ENCODE data around the gene IGF2R. TPM values are rescaled to one million over a fixed set of nuclear protein-coding genes. Genes with fewer than 3 reads are reported as not detected.

The IGF2R gene
- polyA plus RNA-seq, 2 donors = 12.9 to 15.0 TPM

GRCh38 chr6:160054913-160055312 lies 86.0 kb downstream of the IGF2R start:
- Histone ChIP-seq H3K36me3 (ENCODE audit: control insufficient read depth in 2 of 2, insufficient read depth in 2 of 2, low read length in 1 of 2) (peaks cover 24 to 55% of the 10 kb centered on the region in 2 donors), H3K4me1 (ENCODE audit: control insufficient read depth in 2 of 2, insufficient read depth in 2 of 2, low read length in 1 of 2) (no peaks in the 10 kb centered on the region), H3K9me3 (ENCODE audit: control insufficient read depth in 2 of 2, insufficient read depth in 1 of 2, low read depth in 1 of 2, low read length in 1 of 2) (no peaks in the 10 kb centered on the region), H3K27me3 (ENCODE audit: control insufficient read depth in 1 of 2, insufficient read depth in 2 of 2, low read length in 2 of 2) (no peaks in the 10 kb centered on the region), H3K4me3 (ENCODE audit: low read depth in 1 of 2, low read length in 2 of 2) (no peak overlapping the region), H3K27ac (ENCODE audit: low read depth in 2 of 2, low read length in 1 of 2) (no peak overlapping the region)
- 95 to 98% methylated on average over 7 of the region's 7 CpGs for WGBS, 2 donors

- H3K27ac ChIP-seq (ENCODE audit: low read depth in 2 of 2, low read length in 1 of 2) = no peak overlapping the region
- WGBS, 2 donors = 89 to 94% methylated on average over 5 of the region's 5 CpGs
- no peaks in the 10 kb centered on the region for H3K4me1 ChIP-seq (ENCODE audit: control insufficient read depth in 2 of 2, insufficient read depth in 2 of 2, low read length in 1 of 2)
- H3K36me3 ChIP-seq (ENCODE audit: control insufficient read depth in 2 of 2, insufficient read depth in 2 of 2, low read length in 1 of 2) = peaks cover 24 to 55% of the 10 kb centered on the region in 2 donors
- no peaks in the 10 kb centered on the region for H3K27me3 ChIP-seq (ENCODE audit: control insufficient read depth in 1 of 2, insufficient read depth in 2 of 2, low read length in 2 of 2)
- H3K4me3 ChIP-seq (ENCODE audit: low read depth in 1 of 2, low read length in 2 of 2) = no peak overlapping the region
- no peaks in the 10 kb centered on the region for H3K9me3 ChIP-seq (ENCODE audit: control insufficient read depth in 2 of 2, insufficient read depth in 1 of 2, low read depth in 1 of 2, low read length in 1 of 2)
Observed at GRCh38 chr6:160055378-160055777, 86.5 kb downstream of the IGF2R start.

- no peaks in the 10 kb centered on the region for H3K9me3 ChIP-seq (ENCODE audit: control insufficient read depth in 2 of 2, insufficient read depth in 1 of 2, low read depth in 1 of 2, low read length in 1 of 2)
- H3K4me3 ChIP-seq (ENCODE audit: low read depth in 1 of 2, low read length in 2 of 2) = no peak overlapping the region
- no peaks in the 10 kb centered on the region for H3K4me1 ChIP-seq (ENCODE audit: control insufficient read depth in 2 of 2, insufficient read depth in 2 of 2, low read length in 1 of 2)
- no peak overlapping the region for H3K27ac ChIP-seq (ENCODE audit: low read depth in 2 of 2, low read length in 1 of 2)
- H3K27me3 ChIP-seq (ENCODE audit: control insufficient read depth in 1 of 2, insufficient read depth in 2 of 2, low read length in 2 of 2) = no peaks in the 10 kb centered on the region
- H3K36me3 ChIP-seq (ENCODE audit: control insufficient read depth in 2 of 2, insufficient read depth in 2 of 2, low read length in 1 of 2) = peaks cover 21 to 53% of the 10 kb centered on the region in 2 donors
- 76% methylated on average over 6 of the region's 6 CpGs for WGBS, 2 donors
Observed at GRCh38 chr6:160055813-160056212, 86.9 kb downstream of the IGF2R start.

- Histone ChIP-seq H3K27me3 (ENCODE audit: control insufficient read depth in 1 of 2, insufficient read depth in 2 of 2, low read length in 2 of 2) (no peaks in the 10 kb centered on the region), H3K4me1 (ENCODE audit: control insufficient read depth in 2 of 2, insufficient read depth in 2 of 2, low read length in 1 of 2) (no peaks in the 10 kb centered on the region), H3K36me3 (ENCODE audit: control insufficient read depth in 2 of 2, insufficient read depth in 2 of 2, low read length in 1 of 2) (peaks cover 26 to 52% of the 10 kb centered on the region in 2 donors), H3K27ac (ENCODE audit: low read depth in 2 of 2, low read length in 1 of 2) (no peak overlapping the region), H3K9me3 (ENCODE audit: control insufficient read depth in 2 of 2, insufficient read depth in 1 of 2, low read depth in 1 of 2, low read length in 1 of 2) (no peaks in the 10 kb centered on the region), H3K4me3 (ENCODE audit: low read depth in 1 of 2, low read length in 2 of 2) (no peak overlapping the region)
- WGBS, 2 donors = 55 to 74% methylated on average over 6 of the region's 6 CpGs
Observed at GRCh38 chr6:160057080-160057479, 88.2 kb downstream of the IGF2R start.

- Histone ChIP-seq H3K9me3 (ENCODE audit: control insufficient read depth in 2 of 2, insufficient read depth in 1 of 2, low read depth in 1 of 2, low read length in 1 of 2) (no peaks in the 10 kb centered on the region), H3K27ac (ENCODE audit: low read depth in 2 of 2, low read length in 1 of 2) (no peak overlapping the region), H3K4me3 (ENCODE audit: low read depth in 1 of 2, low read length in 2 of 2) (no peak overlapping the region), H3K36me3 (ENCODE audit: control insufficient read depth in 2 of 2, insufficient read depth in 2 of 2, low read length in 1 of 2) (peaks cover 26 to 56% of the 10 kb centered on the region in 2 donors), H3K27me3 (ENCODE audit: control insufficient read depth in 1 of 2, insufficient read depth in 2 of 2, low read length in 2 of 2) (no peaks in the 10 kb centered on the region), H3K4me1 (ENCODE audit: control insufficient read depth in 2 of 2, insufficient read depth in 2 of 2, low read length in 1 of 2) (no peaks in the 10 kb centered on the region)
- 74 to 91% methylated on average over 6 of the region's 6 CpGs for WGBS, 2 donors
Observed at GRCh38 chr6:160058603-160059215, 89.8 kb downstream of the IGF2R start.

GRCh38 chr6:160060221-160060620 lies 91.3 kb downstream of the IGF2R start:
- Histone ChIP-seq H3K9me3 (ENCODE audit: control insufficient read depth in 2 of 2, insufficient read depth in 1 of 2, low read depth in 1 of 2, low read length in 1 of 2) (no peaks in the 10 kb centered on the region), H3K4me3 (ENCODE audit: low read depth in 1 of 2, low read length in 2 of 2) (no peak overlapping the region), H3K36me3 (ENCODE audit: control insufficient read depth in 2 of 2, insufficient read depth in 2 of 2, low read length in 1 of 2) (peaks cover 24 to 57% of the 10 kb centered on the region in 2 donors), H3K27me3 (ENCODE audit: control insufficient read depth in 1 of 2, insufficient read depth in 2 of 2, low read length in 2 of 2) (no peaks in the 10 kb centered on the region), H3K4me1 (ENCODE audit: control insufficient read depth in 2 of 2, insufficient read depth in 2 of 2, low read length in 1 of 2) (no peaks in the 10 kb centered on the region), H3K27ac (ENCODE audit: low read depth in 2 of 2, low read length in 1 of 2) (no peak overlapping the region)
- 95 to 96% methylated on average over 11 of the region's 11 CpGs for WGBS, 2 donors

GRCh38 chr6:160060920-160061447 lies 92.1 kb downstream of the IGF2R start:
- Histone ChIP-seq H3K36me3 (ENCODE audit: control insufficient read depth in 2 of 2, insufficient read depth in 2 of 2, low read length in 1 of 2) (peaks cover 24 to 50% of the 10 kb centered on the region in 2 donors), H3K9me3 (ENCODE audit: control insufficient read depth in 2 of 2, insufficient read depth in 1 of 2, low read depth in 1 of 2, low read length in 1 of 2) (no peaks in the 10 kb centered on the region), H3K4me3 (ENCODE audit: low read depth in 1 of 2, low read length in 2 of 2) (no peak overlapping the region), H3K27me3 (ENCODE audit: control insufficient read depth in 1 of 2, insufficient read depth in 2 of 2, low read length in 2 of 2) (no peaks in the 10 kb centered on the region), H3K4me1 (ENCODE audit: control insufficient read depth in 2 of 2, insufficient read depth in 2 of 2, low read length in 1 of 2) (no peaks in the 10 kb centered on the region), H3K27ac (ENCODE audit: low read depth in 2 of 2, low read length in 1 of 2) (no peak overlapping the region)
- 81 to 87% methylated on average over 4 of the region's 4 CpGs for WGBS, 2 donors

- Histone ChIP-seq H3K36me3 (ENCODE audit: control insufficient read depth in 2 of 2, insufficient read depth in 2 of 2, low read length in 1 of 2) (peaks cover 23 to 57% of the 10 kb centered on the region in 2 donors), H3K27ac (ENCODE audit: low read depth in 2 of 2, low read length in 1 of 2) (no peak overlapping the region)
- 89 to 90% methylated on average over 8 of the region's 8 CpGs for WGBS, 2 donors
Observed at GRCh38 chr6:160063771-160064413, 95.0 kb downstream of the IGF2R start.

GRCh38 chr6:160065200-160065599 lies 96.3 kb downstream of the IGF2R start:
- Histone ChIP-seq H3K36me3 (ENCODE audit: control insufficient read depth in 2 of 2, insufficient read depth in 2 of 2, low read length in 1 of 2) (peaks cover 24 to 58% of the 10 kb centered on the region in 2 donors), H3K9me3 (ENCODE audit: control insufficient read depth in 2 of 2, insufficient read depth in 1 of 2, low read depth in 1 of 2, low read length in 1 of 2) (no peaks in the 10 kb centered on the region), H3K4me1 (ENCODE audit: control insufficient read depth in 2 of 2, insufficient read depth in 2 of 2, low read length in 1 of 2) (no peaks in the 10 kb centered on the region), H3K4me3 (ENCODE audit: low read depth in 1 of 2, low read length in 2 of 2) (no peak overlapping the region), H3K27ac (ENCODE audit: low read depth in 2 of 2, low read length in 1 of 2) (no peak overlapping the region), H3K27me3 (ENCODE audit: control insufficient read depth in 1 of 2, insufficient read depth in 2 of 2, low read length in 2 of 2) (no peaks in the 10 kb centered on the region)
- 84 to 85% methylated on average over 9 of the region's 9 CpGs for WGBS, 2 donors

More at GRCh38 chr6:160063771-160064413, 95.0 kb downstream of the IGF2R start:
- H3K4me3 ChIP-seq (ENCODE audit: low read depth in 1 of 2, low read length in 2 of 2) = no peak overlapping the region
- no peaks in the 10 kb centered on the region for H3K27me3 ChIP-seq (ENCODE audit: control insufficient read depth in 1 of 2, insufficient read depth in 2 of 2, low read length in 2 of 2)
- H3K4me1 ChIP-seq (ENCODE audit: control insufficient read depth in 2 of 2, insufficient read depth in 2 of 2, low read length in 1 of 2) = no peaks in the 10 kb centered on the region
- H3K9me3 ChIP-seq (ENCODE audit: control insufficient read depth in 2 of 2, insufficient read depth in 1 of 2, low read depth in 1 of 2, low read length in 1 of 2) = no peaks in the 10 kb centered on the region
